NCI-H1092 (cell line): ENCODE data around the gene RIMKLA.

ENCODE experiments used
- DNase-seq: peaks from one replicate; lab custom pipeline; 2025; lab: John Stamatoyannopoulos, UW

The RIMKLA gene, protein sequence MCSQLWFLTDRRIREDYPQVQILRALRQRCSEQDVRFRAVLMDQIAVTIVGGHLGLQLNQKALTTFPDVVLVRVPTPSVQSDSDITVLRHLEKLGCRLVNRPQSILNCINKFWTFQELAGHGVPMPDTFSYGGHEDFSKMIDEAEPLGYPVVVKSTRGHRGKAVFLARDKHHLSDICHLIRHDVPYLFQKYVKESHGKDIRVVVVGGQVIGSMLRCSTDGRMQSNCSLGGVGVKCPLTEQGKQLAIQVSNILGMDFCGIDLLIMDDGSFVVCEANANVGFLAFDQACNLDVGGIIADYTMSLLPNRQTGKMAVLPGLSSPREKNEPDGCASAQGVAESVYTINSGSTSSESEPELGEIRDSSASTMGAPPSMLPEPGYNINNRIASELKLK

DNA sequence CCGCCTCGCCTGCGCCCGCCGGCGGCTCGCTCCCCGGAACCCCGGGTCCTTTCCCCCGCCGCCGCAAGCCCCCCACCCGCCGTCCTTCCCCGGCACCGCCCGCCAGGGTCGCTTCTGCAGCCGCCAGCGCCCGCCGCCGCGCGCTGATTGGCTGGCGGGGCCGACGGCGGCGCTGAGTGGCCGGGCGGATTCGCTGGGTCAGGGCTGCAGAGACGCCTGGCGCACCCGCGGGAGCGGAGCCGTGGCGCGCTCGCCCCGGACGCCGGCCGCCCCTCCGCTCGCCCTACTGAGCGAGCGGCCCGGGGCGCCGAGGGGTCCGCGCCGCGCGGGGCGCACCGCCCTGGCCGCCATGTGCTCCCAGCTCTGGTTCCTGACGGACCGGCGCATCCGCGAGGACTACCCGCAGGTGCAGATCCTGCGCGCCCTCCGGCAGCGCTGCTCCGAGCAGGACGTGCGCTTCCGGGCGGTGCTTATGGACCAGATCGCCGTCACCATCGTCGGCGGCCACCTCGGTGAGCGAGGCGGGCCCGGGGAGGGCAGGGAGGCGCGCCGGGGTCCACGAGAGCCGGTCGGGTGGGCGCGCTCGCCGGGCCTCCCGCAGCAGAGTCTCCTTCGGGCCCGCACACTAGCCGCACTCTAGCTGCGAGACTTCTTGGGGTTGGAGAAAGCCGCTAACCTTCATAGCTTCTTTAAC is at the start of gene RIMKLA:
Gene RIMKLA (plus strand): TSS at position 207 of the 694 bp plus-strand sequence. CDS start 143 bp downstream, at position 350.
- DNase-seq = peak; percentile 82

DNA sequence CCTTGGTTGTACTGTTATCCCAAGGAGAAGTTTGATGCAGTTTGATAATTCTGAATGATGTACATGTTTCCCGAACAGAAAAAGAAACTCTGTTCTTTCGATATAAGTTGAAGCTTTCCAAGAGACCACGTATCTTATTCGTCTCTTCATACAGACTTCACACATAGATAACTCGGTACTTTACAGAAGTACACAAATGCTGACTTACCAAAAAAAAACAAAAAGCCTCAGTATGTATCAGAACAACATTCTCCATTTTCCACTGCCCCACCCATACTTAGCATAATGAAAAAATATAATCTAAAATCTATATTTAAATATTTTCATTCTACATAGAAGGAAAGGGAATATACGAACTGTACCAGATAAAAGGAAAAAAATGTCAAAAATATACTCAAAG is 47.7 kb upstream of the RIMKLA start:
- DNase-seq = no peak

DNA sequence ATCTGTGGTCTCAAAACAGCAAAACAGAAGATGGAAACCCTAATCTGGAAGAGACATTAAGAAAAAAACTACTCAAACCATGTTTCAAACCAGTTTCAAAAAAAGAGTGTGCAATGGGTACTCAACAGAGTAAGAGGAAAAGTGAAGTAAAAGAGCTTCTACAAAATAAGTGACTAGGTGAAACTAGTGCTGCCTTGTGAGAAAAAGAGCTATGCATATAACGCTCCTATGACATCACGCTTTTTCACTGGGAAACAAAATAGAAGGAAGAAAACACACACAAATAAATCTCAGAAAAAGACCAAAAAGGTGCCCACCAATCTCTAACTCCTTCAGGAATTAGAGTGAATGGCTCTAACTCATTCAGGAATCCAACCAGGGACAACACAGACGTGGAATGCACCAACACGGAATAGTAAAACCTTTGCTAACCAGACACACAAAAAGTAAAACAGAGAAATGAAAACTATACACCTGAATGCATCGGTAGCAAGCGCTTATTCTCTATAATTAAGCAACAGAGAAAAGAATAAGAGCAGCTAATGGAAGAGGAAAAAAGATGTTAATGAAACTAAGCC is 46.8 kb upstream of the RIMKLA start:
- DNase-seq = no peak

DNA sequence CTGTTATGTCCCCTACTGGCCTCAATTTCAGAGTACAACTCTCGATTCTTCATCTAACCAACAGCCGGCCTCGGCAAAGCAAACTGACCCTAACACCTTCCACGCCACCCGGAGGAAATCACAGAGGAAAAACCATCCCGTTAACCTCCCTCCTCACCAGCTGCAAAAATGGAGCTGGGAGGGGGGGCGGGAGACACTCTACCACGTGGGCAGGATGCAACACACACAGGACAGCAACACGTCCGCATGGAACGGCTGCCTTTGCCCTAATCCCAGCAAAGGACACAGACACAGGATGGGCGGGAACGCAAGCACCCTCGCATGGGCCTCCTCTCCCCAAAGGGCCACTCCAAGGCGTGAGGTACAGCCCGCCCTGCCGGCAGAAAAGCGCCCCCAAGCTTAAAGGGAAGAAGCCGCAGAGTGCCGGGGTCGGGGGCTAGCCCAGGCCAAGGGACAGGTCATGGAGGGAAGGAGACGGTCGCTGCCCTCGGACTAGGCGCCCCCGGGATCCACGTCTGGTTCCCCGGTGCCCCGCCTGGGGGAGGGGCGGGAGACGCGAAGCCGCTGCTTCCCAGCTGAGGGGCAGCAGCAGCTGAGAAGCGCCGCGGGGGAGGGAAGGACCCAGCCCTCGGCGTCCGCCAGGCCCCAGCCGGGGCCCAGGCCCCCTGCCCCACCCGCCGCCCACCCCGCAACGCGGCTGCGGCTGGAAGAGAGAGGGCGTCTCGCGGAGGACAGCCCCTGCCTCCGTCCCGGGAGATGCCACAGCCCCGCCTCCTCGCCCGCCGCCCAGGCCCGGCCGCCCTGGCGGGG is 46.1 kb upstream of the RIMKLA start:
- DNase-seq = peak; percentile 39

DNA sequence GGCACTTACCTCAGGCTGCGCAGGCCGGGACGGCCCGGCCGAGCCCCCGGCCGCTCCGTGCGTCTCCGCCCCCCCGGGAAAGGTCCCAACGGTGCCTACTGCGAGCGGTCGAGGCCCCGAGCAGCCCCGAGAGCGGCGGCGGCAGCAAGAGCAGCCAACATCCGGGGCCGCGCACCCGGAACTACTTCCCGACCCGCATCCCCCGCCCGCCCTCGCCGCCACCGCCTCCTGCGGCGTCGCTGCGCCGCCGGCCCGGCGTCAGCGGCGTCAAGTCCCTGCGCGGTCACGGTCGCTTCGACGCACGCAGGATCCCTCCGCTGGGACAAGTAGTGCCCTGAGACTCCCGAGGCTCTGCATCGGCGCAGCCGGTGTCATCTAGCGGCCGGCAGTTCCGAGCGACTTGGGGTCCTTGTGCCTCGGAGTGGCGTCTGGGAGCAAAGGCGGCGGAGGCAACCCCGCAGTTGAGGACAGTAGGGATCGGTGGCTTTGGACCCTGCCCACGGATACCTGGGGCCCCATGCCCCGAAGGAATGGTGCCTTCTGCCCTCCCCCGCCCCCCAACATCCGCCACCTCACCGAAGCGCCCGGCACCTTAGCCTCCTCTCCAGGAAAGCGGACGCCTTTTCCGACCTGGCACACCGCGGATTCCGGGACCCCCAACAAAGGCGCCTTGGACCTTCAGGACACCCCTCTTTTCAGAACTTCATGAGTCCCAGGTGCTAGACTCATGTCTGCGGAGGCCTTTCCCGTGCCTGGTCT is 45.4 kb upstream of the RIMKLA start, which contains the start of gene FOXJ3:
Gene FOXJ3 (minus strand): TSS at position 186 of the 759 bp plus-strand sequence. CDS start 24,142 bp downstream, outside the sequence.
- peak; percentile 94 for DNase-seq

DNA sequence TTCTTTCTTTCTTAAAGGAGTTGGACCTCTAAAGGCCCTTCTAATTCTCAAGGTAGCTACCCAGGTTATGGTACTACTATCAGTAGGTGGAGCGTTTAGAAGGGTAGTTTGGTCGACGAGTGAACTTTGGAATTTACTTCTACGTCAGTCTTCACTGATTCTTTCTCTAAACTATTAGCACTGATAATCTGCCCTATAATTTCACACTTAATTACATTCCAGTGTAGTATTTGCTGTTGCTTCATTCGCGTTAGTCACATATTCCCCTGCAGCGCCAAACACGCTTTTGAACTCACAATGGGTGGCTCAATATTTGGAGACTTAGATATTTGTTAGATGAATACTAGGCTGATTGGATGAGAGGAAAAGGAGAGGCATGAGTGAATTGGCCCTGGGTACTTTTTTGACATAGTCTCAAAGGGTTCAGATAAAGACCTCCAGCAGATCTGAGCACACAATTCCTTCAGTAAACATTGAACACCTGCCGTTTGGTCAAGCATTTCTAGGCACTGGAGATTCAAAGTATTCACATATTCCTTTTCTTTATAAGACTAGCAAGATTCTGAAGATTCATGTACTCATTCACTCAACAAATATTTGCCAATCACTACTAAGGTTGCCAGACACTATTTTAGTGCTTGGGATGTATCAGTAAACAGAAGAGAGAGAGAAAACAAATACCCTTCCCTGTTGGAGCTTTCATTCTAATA is 44.6 kb upstream of the RIMKLA start:
- peak; percentile 76 for DNase-seq

DNA sequence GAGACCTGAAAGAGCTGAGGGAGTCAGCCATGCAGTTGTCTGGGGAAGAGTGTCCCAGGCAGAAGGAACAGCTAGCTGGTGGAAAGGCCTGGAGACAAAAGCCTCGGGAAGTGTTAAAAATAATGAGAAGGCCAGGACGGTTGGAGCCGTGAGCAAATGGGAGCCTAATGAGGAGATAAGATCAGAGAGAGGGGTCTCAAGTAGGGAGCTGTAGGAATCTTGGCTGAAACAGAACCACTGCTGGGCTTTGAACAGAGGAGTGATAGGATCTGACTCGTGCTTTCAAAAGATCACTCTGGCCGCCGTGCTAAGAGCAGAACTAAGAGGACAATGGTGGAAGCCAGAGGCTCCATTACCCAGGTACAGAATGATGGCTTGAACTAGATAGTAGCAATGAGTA is 43.6 kb upstream of the RIMKLA start:
- no peak for DNase-seq

DNA sequence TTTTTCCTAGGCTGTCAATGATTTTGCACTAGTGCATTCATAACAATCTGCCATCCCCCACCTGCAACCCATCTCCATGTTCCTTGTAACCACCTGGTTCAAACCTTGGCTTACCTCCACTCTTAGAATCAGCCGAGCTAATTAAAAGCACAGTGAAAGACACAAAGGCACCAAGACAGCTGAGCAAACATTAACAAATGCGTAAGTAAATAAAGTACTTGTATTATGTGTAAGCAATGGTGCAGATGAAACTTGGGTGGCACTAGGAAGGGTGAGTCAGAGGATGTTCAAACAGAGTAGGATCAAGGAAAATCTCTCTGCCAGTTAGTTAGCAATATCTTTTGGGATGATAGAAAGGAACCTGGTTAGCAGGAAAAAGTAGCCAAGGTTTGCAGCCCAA is 40.5 kb upstream of the RIMKLA start:
- DNase-seq = peak; percentile 99

DNA sequence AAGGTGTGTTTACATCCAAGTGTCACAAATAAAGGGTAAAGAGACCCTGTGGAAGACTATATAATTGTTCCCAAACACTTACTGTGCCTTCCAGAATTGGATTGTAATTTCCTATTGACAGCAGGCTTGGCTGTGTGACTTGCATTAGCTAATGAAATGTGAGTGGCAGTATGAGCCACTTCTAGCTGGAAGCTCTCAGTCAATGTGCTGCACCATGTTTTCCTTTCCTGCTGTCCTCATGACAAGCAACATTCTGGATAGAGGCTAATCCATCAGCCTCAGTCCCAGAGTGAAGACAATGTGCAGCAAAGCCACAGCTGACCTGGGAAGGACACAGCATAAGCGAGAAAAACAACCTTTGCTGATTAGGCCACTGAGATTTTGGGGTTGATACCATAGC is 39.7 kb upstream of the RIMKLA start:
- DNase-seq = peak; percentile 88

DNA sequence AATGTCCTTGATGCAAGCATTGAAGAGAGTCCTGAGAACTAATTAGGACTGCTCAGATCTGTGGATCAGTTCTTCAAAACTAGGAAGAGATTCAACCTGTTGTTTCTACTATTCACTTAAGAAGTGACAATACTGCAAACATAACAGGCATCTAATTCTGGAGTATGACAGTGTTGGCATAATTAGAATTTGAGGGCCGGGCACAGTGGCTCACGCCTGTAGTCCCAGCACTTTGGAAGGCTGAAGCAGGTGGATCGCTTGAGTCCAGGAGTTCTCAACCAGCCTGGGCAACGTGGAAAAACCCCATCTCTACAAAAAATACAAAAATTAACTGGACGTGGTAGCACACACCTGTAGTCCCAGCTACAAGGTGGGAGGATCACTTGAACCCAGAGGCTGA is 37.5 kb upstream of the RIMKLA start:
- DNase-seq = no peak

DNA sequence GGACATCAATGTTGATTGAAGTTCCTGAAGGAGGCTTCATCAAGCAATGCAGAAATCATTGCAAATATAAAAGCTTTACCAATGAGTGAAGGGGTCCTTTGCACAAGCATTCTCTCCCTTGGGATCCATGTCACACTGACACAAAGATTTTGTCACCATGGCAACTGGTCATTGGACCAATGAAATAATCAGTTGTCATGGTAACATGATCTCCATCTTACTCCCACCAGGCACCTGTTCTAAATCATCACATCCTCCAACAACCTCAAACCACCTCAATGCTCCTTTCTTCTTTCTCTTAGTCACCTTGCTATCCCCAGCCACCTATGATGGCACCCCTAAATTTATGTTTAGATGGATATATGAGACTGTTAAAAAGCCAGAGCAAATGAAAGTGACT is 32.1 kb upstream of the RIMKLA start:
- no peak for DNase-seq

DNA sequence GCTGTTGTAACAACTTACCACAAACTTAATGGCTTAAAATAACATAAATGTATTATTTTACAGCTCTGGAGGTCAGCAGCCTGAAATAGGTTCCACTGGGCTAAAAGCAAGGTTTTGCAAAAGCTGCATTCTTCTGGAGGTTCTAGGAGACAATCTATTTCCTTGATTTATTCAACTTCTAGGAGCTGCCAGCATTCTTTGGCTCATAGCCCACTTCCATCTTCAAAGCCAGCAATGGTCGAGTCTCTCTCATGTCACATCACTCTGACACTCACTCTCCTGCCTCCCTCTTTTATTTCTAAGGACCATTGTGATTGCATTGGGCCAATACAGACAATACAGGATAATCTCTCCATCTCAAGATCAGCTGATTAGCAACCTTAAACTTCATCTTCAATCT is 30.5 kb upstream of the RIMKLA start:
- DNase-seq = peak; percentile 15

DNA sequence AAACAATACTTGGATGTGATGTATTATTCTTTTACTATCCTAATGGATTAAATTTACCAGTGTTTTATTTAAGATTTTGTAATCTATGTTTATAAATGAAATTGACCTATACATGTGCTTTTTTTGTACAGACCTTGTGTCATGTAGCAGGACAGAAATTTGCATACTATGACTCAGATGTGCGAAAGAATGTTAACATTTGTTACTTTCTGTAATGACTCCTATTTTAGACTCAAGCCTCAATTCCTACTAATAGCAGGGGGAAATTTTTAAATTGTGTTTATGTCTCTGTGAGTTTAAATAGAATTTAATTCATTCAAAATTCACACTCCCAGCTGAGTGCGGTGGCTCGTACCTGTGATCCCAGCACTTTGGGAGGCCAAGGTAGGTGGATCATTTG is 21.8 kb upstream of the RIMKLA start:
- no peak for DNase-seq

DNA sequence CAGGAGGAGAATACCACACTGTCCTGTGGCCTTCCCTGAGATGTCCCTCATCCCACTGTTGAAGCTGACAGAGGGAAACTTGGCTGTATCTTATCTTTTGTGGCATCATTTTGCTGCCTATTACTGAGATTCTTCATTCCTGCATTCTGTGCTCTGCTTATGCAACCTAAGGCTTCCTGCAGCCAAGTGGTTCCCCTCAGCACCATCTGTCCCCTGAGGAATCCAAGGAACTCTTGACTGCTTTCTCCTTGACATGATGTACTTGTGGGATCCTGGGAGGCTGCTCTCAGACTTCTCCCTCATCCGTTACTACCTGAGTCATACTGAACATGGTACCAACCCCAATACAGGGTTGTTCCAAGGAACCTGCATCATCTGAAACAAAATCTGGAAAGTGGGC is 21.1 kb upstream of the RIMKLA start:
- DNase-seq = no peak

DNA sequence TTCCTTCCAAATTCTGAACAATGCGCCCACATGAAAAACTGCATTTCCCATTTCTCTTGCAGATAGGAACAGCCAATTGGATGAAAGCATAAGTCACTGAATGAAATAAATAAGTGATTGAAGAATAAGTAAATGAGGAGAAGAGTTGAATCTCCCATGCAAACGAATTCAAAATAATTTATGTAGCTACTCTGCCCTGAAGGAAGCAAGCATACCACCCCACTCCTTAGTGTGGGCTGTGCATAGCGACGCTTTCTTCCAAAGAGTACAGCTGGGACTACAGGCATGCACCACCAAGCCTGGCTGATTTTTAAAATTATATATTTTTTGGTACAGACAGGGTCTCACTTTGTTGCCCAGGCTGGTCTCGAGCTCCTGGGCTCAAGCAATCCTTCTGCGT is 16.5 kb upstream of the RIMKLA start:
- no peak for DNase-seq

DNA sequence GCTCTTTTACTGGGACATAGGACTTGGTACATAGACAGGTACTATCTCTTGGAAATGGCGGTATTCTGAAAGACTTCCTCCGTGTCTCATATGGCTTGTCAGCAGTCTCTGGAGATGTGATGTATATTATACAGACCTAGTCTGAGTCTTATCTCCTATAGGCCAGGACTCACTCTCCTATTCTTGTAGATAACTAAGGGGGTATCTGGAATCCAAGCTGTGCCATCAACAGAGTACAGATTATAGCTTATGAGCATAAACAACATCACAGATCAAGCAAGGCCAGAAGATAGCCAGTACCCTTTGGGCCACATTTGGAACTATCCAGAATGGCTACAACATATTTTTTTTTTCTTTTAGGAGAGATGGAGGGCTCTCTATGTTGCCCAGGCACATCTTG is 16.1 kb upstream of the RIMKLA start:
- no peak for DNase-seq

DNA sequence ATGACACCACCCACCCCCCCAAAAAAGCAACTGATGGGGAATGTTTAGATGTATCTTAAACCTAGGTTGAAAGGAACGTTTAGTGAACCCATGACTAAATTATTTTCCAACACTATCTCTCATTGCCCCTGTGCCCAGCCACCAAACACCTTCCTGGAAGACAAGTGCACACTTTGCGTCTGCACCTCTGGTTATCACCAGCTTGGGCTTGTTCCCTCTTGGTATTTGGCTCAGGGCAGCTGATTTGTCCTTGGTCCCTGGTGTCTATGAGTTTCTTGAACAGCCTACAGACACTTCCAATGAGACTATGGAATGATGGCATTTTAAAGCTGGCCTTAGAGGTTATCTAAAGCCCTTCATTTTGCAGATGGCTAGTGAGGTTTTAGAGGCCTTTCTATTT is 15.5 kb upstream of the RIMKLA start:
- no peak for DNase-seq

DNA sequence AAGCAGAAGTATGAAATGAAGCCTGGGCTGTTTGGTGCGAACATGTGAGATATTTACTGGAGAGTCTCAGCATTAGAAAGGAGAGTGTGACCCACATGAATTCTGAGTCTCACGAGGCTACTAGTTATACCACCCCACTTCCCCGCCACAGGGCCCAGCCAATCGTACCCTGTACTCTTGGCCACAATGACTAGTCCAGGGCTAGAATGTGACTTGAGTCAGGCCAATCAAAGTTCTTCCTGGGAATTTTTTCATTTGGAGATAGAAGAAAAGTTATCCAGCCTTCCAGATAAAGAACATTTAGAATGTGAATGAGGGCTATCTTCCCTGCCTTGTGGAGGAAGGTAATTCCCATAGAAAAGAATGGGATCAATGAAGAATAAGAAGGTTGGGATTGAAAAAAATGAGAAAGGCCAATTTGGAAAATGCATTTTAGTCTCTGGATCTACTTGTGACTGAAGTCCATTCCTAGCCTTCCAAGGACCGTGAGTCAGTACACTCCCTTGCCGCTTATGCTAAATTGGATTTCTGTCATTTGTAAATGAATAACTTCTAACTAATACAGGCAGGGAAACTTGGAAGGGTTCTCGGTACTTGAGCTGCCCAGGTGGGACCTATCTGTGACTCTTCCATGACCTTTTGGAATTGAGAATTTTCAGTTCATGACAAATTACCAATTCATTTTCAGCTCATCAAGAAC is 12.3 kb upstream of the RIMKLA start:
- DNase-seq = no peak

DNA sequence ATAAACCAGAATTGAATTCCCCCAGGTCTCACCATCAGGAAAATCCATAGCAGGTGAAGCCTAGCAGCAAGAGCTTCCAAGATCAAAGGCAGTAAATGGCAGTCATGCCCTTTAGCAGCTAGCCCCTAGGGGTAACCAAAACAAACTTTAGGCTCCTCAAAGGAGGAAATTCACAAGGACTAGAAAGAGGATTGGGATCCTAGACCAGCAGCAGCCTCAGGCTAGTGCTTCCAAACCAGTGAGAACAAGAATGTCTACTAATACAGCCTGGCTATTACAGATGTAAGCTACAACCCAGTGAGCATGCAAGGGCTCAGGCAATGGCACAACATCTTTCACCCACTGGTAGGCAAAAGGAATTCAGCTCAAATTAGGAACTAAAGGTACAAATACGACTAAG is 11.1 kb upstream of the RIMKLA start:
- DNase-seq = no peak

DNA sequence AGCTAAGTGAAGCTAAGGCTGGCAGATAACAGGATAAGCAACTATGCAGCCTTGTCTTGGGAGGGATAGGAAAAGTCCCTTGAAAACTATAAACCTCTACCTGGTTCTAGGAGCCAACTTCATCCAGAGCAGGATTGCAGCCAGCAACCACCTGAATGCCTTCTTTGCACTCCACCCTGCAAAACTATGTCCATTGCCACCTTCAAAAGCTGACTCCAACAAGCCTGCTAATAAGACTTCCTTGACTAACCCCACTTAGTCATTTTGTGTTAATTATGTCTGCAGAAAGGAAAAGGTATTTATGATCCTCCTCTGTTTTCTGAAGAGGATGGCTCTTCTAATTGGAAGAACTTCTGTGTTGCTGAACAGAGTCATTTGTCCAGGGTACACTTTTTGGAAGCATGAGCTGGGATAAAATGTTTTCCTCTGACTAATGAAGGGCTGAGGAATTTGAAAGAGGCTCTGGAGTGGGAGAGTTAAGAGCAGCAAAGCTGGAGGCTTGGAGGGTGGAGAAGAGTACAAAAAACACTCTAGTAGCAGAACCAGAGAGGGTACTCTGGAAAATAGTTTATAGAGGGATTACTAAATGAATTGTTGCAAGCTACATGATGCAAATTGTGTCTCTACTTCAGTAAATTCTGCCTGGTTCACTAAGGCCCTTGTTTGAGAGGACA is 9.6 kb upstream of the RIMKLA start:
- no peak for DNase-seq
